Nephron (organoid): Measurements from ENCODE around the gene FOSL2.

ENCODE experiments used
- H3K27ac Mint-ChIP-seq, 3 experiments: 2 replicates each; pipeline ENCODE4 v1.8.0; 2020; ENCODE audit warnings: mixed read lengths in 3 of 3, mild to moderate bottlenecking in 2 of 3, moderate library complexity in 1 of 3
- H3K27me3 Mint-ChIP-seq: 2 replicates; pipeline ENCODE4 v1.8.0; 2021; ENCODE audit warnings: low read depth, mild to moderate bottlenecking, moderate library complexity, mixed read lengths
- H3K36me3 Mint-ChIP-seq: 2 replicates; pipeline ENCODE4 v1.8.0; 2020; ENCODE audit warnings: low read depth, mixed read lengths
- H3K4me1 Mint-ChIP-seq: 2 replicates; pipeline ENCODE4 v1.8.0; 2020; ENCODE audit warnings: mixed read lengths
- H3K4me3 Mint-ChIP-seq, 3 experiments: 2 replicates each; pipeline ENCODE4 v1.8.0; 2020; ENCODE audit warnings: mild to moderate bottlenecking in 3 of 3, mixed read lengths in 3 of 3, moderate library complexity in 2 of 3
- H3K9me3 Mint-ChIP-seq: 2 replicates; pipeline ENCODE4 v1.8.0; 2020; ENCODE audit warnings: mixed read lengths
- TF ChIP-seq, protein P1 (sequence below), 3 experiments: fragments of 200-600 bp; sonication (generic); IDR thresholded peaks; one replicate each; pipeline ENCODE4 v1.5.0; 2021; ENCODE audit warnings: antibody characterized with exemption in 3 of 3; ENCODE audit not compliant: unreplicated experiment in 3 of 3

FOSL2 gene

DNA sequence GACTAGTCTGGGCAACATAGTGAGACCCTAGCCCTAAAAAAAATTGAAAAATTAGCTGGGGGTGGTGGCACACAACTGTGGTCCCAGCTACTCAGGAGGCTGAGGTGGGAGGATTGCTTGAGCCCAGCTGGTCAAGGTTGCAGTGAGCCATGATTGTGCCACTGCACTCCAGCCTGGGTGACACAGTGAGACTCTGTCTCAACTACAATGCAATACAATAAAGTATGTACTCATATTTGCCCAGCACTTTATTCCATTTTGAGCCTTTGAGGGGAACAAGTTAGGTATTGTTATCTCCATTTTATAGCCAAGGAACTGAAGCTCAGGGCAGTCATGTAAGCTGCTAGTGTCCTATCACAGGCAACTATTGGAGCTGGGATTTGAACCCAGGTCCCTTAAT lies 53.9 kb downstream of the FOSL2 start:
- Mint-ChIP-seq H3K4me1 (no peaks in the 10 kb centered on the region), H3K36me3 (no peaks in the 10 kb centered on the region), H3K27ac (no peak overlapping the region), H3K27me3 (peaks cover 18% of the 10 kb centered on the region), H3K4me3 (no peak overlapping the region), H3K9me3 (no peaks in the 10 kb centered on the region)
- TF ChIP-seq, protein P1, sequence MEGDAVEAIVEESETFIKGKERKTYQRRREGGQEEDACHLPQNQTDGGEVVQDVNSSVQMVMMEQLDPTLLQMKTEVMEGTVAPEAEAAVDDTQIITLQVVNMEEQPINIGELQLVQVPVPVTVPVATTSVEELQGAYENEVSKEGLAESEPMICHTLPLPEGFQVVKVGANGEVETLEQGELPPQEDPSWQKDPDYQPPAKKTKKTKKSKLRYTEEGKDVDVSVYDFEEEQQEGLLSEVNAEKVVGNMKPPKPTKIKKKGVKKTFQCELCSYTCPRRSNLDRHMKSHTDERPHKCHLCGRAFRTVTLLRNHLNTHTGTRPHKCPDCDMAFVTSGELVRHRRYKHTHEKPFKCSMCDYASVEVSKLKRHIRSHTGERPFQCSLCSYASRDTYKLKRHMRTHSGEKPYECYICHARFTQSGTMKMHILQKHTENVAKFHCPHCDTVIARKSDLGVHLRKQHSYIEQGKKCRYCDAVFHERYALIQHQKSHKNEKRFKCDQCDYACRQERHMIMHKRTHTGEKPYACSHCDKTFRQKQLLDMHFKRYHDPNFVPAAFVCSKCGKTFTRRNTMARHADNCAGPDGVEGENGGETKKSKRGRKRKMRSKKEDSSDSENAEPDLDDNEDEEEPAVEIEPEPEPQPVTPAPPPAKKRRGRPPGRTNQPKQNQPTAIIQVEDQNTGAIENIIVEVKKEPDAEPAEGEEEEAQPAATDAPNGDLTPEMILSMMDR (IDR thresholded peaks at IDR 0.05; ENCODE audit: unreplicated experiment in 3 of 3), result no peak

GRCh38 chr2:28447086-28447485 lies 54.4 kb downstream of the FOSL2 start:
- Mint-ChIP-seq H3K27me3 (peaks cover 18% of the 10 kb centered on the region), H3K27ac (no peak overlapping the region), H3K4me1 (no peaks in the 10 kb centered on the region), H3K36me3 (no peaks in the 10 kb centered on the region), H3K4me3 (no peak overlapping the region), H3K9me3 (no peaks in the 10 kb centered on the region)
- TF ChIP-seq, protein P1 (IDR thresholded peaks at IDR 0.05; ENCODE audit: unreplicated experiment in 3 of 3), result no peak

GRCh38 chr2:28447943-28448792 lies 55.5 kb downstream of the FOSL2 start:
- H3K4me3 Mint-ChIP-seq, result no peak overlapping the region

DNA sequence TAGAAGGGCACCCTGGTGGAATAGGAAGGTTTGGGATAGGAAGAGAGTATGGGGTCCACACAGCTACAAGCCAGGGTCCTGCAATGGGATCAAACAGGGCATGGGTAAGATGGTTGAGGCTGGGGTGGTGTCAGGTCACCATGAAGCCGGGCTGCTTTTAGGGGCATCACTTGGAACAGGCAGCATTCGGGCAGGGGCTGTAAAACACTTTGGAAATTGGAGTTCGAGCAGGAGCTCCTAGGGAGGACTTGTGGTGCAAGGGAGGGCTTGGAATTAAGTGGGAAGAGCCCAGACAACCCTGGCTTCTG lies 56.1 kb downstream of the FOSL2 start:
- Mint-ChIP-seq H3K4me3 (no peak overlapping the region), H3K9me3 (no peaks in the 10 kb centered on the region), H3K36me3 (no peaks in the 10 kb centered on the region), H3K27ac (no peak overlapping the region), H3K27me3 (peaks cover 12% of the 10 kb centered on the region), H3K4me1 (no peaks in the 10 kb centered on the region)
- TF ChIP-seq, protein P1 (IDR thresholded peaks at IDR 0.05; ENCODE audit: unreplicated experiment in 3 of 3), result no peak

More at GRCh38 chr2:28447943-28448792, 55.5 kb downstream of the FOSL2 start:
- H3K9me3 Mint-ChIP-seq, result no peaks in the 10 kb centered on the region
- no peaks in the 10 kb centered on the region for H3K36me3 Mint-ChIP-seq
- TF ChIP-seq, protein P1 (IDR thresholded peaks at IDR 0.05; ENCODE audit: unreplicated experiment in 3 of 3), result no peak
- no peak overlapping the region for H3K27ac Mint-ChIP-seq
- H3K4me1 Mint-ChIP-seq, result no peaks in the 10 kb centered on the region
- peaks cover 17% of the 10 kb centered on the region for H3K27me3 Mint-ChIP-seq

- Mint-ChIP-seq H3K9me3 (no peaks in the 10 kb centered on the region), H3K4me1 (no peaks in the 10 kb centered on the region), H3K36me3 (no peaks in the 10 kb centered on the region), H3K4me3 (no peak overlapping the region), H3K27me3 (peaks cover 8% of the 10 kb centered on the region), H3K27ac (no peak overlapping the region)
- TF ChIP-seq, protein P1 (IDR thresholded peaks at IDR 0.05; ENCODE audit: unreplicated experiment in 3 of 3), result no peak
Observed at GRCh38 chr2:28449126-28449487, 56.4 kb downstream of the FOSL2 start.
